ENCODE results near the gene RBM10. TPM values are rescaled to one million over a fixed set of nuclear protein-coding genes. Genes with fewer than 3 reads are reported as not detected.

Gene RBM10
- total and polyA plus RNA-seq, 2 donors (not counting 3 experiments of a cell fraction or from before 2014, with no cell fraction given) = 37.3 to 51.5 TPM

DNA sequence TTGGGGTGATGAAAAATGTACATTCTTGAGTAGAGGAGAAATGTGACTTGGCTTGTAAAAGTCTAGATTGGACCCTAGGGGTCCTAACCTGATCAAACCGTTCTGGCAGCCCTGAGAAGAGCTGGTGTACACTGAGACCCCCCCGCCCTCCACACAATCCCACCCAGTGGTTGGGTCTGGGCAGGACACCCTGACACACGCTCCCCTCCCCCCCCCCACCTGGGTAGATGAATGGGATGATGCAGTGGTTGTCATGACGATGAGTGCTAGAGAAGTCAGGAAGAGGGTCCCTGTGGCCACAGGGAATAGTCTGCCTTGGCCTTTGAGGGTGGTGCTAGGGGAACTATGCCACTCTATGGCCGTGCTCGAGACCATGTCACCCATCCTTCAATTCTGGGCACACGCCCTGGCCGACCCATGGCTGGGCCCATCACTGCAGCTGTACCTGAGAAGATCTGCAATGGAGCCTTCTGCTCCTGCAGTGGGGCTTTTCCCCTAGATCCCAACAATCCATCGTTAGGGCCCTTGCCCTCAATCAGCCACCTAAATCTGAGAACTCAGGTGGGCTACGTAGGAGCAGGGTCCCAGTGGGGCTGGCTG is 77.8 kb downstream of the RBM10 start:
- Histone ChIP-seq H3K4me1 (ENCODE audit: control insufficient read depth, extremely low read depth, insufficient read depth, low read length) (no peaks in the 10 kb centered on the region), H3K9me3 (replicated peaks; ENCODE audit: control insufficient read depth, insufficient read depth, low read length) (no peaks in the 10 kb centered on the region), H3K9me1 (replicated peaks; ENCODE audit: control insufficient read depth, extremely low read depth, insufficient read depth, low read length) (no peaks in the 10 kb centered on the region), H4K20me1 (replicated peaks; ENCODE audit: control insufficient read depth, extremely low read depth, insufficient read depth, low read length) (no peaks in the 10 kb centered on the region), H2AFZ (ENCODE audit: low read depth, low read length) (no peak overlapping the region), H3K4me3 (replicated peaks in 1 of 3; ENCODE audit: insufficient read depth in 1 of 3, low read depth in 1 of 3, low read length in 3 of 3) (no peak overlapping the region), H3K4me2 (ENCODE audit: insufficient read depth, low read length) (no peak overlapping the region), H3K27ac (ENCODE audit: insufficient read depth, low read depth, low read length) (no peak overlapping the region), H3K27me3 (ENCODE audit: control insufficient read depth in 2 of 2, insufficient read depth in 2 of 2, low read length in 2 of 2) (no peaks in the 10 kb centered on the region), H3K9ac (replicated peaks; ENCODE audit: extremely low read depth, insufficient read depth, low read length) (no peak overlapping the region), H3K79me2 (ENCODE audit: control insufficient read depth, insufficient read depth, low read length) (peaks cover 42% of the 10 kb centered on the region), H3K36me3 (ENCODE audit: control insufficient read depth in 2 of 2, extremely low read depth in 1 of 2, insufficient read depth in 2 of 2, low read length in 2 of 2) (peaks cover 8 to 33% of the 10 kb centered on the region in 2 experiments)
- dilution Hi-C loops (cut with MboI; ENCODE audit: extremely low pct_ligation_motif_present, low sequenced_read_pairs) = no loop called here
- POLR2A ChIA-PET = interaction anchor here (0.7 kb wide), 1 partner anchor 26 kb away, joined by 3 read pairs; no protein-coding TSS in a partner anchor
- TF ChIP-seq MYC (IDR thresholded peaks at IDR 0.05; ENCODE audit: low read depth, low read length) (no peak), GATA2 (IDR thresholded peaks at IDR 0.05; ENCODE audit: insufficient read depth, insufficient read length, low read depth, low read length) (no peak), EZH2 (IDR thresholded peaks at IDR 0.05; ENCODE audit: borderline replicate concordance, low read depth, low read length, severe bottlenecking) (no peak)
- TF ChIP-seq, protein P1, sequence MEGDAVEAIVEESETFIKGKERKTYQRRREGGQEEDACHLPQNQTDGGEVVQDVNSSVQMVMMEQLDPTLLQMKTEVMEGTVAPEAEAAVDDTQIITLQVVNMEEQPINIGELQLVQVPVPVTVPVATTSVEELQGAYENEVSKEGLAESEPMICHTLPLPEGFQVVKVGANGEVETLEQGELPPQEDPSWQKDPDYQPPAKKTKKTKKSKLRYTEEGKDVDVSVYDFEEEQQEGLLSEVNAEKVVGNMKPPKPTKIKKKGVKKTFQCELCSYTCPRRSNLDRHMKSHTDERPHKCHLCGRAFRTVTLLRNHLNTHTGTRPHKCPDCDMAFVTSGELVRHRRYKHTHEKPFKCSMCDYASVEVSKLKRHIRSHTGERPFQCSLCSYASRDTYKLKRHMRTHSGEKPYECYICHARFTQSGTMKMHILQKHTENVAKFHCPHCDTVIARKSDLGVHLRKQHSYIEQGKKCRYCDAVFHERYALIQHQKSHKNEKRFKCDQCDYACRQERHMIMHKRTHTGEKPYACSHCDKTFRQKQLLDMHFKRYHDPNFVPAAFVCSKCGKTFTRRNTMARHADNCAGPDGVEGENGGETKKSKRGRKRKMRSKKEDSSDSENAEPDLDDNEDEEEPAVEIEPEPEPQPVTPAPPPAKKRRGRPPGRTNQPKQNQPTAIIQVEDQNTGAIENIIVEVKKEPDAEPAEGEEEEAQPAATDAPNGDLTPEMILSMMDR (IDR thresholded peaks at IDR 0.05; ENCODE audit: extremely low read depth in 1 of 2, insufficient read depth in 1 of 2, low read depth in 1 of 2, low read length in 2 of 2) = no peak
- BruUV-seq (replicated peaks) = no TSS peak
- CTCF ChIA-PET = interaction anchor here (0.7 kb wide), 1 partner anchor 28 kb away, joined by 3 read pairs; no protein-coding TSS in a partner anchor
- intact Hi-C loops (cut with micrococcal nuclease) = no loop called here
- FAIRE-seq = no peak
- DNase-seq (ENCODE audit: low read depth, low spot score) = no peak

Measured in endothelial cell of umbilical vein (primary cell).